ENCODE data around the gene NLRC3.

The NLRC3 gene

DNA sequence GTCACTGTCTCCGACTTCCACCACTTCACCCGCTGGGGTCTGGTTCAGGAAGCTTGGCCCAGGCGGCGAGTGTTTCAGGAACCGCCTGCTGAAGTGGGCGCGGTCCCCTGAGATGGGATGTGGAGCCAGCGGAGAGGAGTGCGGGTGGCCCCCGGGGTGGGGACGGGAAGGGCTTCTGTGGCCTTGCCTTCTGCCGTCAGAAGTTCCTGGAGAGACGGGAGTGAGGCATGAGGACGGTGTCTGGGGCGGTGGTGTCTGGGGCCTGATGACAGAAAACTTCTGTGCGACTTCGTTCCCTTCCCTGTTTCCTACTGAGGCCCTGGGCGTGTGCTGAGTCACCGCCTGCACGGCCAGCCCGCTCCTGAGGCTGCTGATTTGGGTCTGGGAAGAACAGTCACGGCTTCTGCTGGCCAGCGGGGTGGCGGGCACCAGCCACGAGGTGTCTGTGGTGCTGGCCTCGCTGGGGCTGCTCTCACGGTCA lies 12.3 kb upstream of the NLRC3 start:
- no peak for DNase-seq (ENCODE audit: low read depth)
- TF ChIP-seq CTCF (IDR thresholded peaks at IDR 0.05; ENCODE audit: insufficient read depth, low read depth, low read length, missing control alignments), result no peak
- no peak overlapping the region for H3K4me3 ChIP-seq (ENCODE audit: low read length)

GRCh38 chr16:3589001-3589400 lies 11.8 kb upstream of the NLRC3 start:
- no peak for TF ChIP-seq CTCF (IDR thresholded peaks at IDR 0.05; ENCODE audit: insufficient read depth, low read depth, low read length, missing control alignments)
- H3K4me3 ChIP-seq (ENCODE audit: low read length), result no peak overlapping the region
- DNase-seq (ENCODE audit: low read depth), result no peak

DNA sequence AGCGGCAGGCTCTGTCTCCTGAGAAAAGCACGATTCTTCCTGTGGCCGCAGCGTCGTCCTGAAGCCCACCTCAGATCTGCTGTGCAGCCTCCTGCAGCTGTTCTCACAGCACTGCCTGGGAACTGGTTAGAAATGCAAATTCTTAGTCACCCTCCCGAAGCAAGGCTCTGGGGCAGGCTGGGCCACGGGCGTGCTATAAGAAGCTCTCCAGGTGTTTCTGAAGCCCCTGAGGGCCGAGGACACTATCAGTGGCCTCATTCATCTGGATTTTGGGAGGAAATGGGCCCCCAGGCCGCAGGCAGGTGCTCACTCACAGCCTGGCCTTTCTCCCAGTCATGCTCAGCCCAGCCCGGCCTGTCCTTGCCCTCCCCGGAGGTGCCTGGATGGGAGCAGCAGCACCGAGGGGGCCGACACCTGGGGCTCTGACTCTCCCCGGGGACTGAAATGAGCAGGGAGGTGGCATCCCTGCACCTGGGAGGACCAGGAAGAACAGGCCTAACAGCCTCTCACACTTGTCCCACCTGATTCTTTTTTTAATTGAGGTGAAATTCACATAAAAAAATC lies 10.4 kb upstream of the NLRC3 start:
- no peak for TF ChIP-seq CTCF (IDR thresholded peaks at IDR 0.05; ENCODE audit: insufficient read depth, low read depth, low read length, missing control alignments)
- no peak for DNase-seq (ENCODE audit: low read depth)
- H3K4me3 ChIP-seq (ENCODE audit: low read length), result no peak overlapping the region

DNA sequence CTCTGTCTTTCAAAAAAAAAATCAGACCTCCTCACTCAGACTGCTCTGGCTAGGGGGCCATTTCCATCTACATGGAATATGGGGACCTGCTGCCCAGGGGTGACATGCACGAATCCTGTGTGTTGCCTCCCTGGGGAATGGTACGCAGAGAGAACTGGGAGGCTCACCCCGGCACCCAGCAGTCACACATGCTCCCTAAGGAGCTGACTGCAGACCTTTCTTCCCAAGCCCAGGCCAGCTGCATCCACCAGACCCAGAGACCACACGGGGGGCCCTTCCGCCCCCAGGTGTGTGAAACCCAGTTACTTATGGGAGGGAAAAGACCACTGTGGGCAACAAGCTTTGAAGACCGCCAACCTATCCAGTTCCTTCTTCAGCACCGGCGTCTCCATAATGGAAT lies 7.2 kb upstream of the NLRC3 start:
- DNase-seq (ENCODE audit: low read depth), result no peak
- H3K4me3 ChIP-seq (ENCODE audit: low read length), result no peak overlapping the region
- no peak for TF ChIP-seq CTCF (IDR thresholded peaks at IDR 0.05; ENCODE audit: insufficient read depth, low read depth, low read length, missing control alignments)

GRCh38 chr16:3583303-3584038 lies 6.3 kb upstream of the NLRC3 start:
- no peak overlapping the region for H3K4me3 ChIP-seq (ENCODE audit: low read length)
- no peak for DNase-seq (ENCODE audit: low read depth)
- no peak for TF ChIP-seq CTCF (IDR thresholded peaks at IDR 0.05; ENCODE audit: insufficient read depth, low read depth, low read length, missing control alignments)

DNA sequence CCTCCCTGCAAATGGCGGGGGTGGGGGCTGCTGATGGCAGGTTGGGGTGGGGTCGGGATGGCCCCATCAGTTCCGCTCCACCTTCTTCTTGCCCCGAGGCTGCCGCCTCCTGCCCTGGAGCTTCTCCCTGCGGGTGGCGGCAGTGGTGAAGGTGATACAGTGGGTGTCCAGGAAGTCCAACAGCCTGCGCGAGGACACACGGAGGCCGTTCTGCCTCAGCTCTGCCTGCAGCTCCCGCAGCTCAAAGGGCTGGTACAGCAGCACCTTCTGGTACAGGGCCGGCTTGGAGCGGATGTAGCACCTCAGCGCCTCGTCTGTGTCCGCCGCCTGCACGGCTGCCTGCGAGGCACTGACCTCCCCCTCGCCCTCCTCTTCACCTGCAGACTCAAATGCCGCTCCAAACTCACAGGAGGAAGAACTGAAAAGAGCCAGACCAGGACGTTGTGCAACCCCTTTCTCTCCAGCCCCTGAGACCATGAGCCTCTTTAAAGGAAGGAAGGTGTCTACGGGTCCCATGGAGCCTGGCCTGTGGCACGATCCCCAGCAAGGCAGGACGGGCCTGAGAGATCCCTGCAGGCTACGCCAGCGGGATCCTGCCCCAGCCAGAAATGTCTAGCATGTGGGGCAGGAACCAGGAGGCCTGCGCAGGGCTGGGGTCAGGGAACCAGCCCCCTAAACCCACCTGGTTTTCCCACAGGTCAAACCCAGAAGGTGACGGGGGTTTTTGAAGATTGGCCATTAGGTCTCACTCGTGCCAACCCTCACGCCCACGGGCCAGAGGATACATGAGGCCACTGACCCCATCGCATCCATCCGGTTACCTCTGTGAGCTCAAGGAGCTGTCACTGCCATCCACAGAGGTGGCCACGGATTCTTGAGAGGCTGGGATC lies 5.3 kb upstream of the NLRC3 start:
- no peak for TF ChIP-seq CTCF (IDR thresholded peaks at IDR 0.05; ENCODE audit: insufficient read depth, low read depth, low read length, missing control alignments)
- H3K4me3 ChIP-seq (ENCODE audit: low read length), result no peak overlapping the region
- DNase-seq (ENCODE audit: low read depth), result no peak
